A549 (cell line): ENCODE results near the gene TTC21A. TPM values are rescaled to one million over a fixed set of nuclear protein-coding genes. Genes with fewer than 3 reads are reported as not detected.

Experiments used
- ATAC-seq, 2 experiments: fragments of 200-7000 bp in 1 of 2; fragments of >200 bp in 1 of 2; cut with Nextera tagmentation in 1 of 2; cut with Tn5 transposase in 1 of 2; 3 replicates each; pipeline versions ENCODE4 v1.8.0 to v1.9.1; 2018 to 2020; ENCODE audit warnings: mild to moderate bottlenecking in 1 of 2, moderate library complexity in 1 of 2
- CTCF ChIA-PET: fragments of 300-600 bp; sonication (Branson Sonifier 250); formaldehyde crosslinking; extraction: SDS; loops from one replicate; lab custom pipeline; 2021; ENCODE audit warnings: antibody characterized with exemption, inconsistent platforms; lab: Yijun Ruan, JAX
- POLR2A ChIA-PET: fragments of 350-600 bp; formaldehyde crosslinking; extraction: SDS; loops from one replicate; lab custom pipeline; 2021; ENCODE audit warnings: antibody characterized with exemption, inconsistent platforms; lab: Yijun Ruan, JAX
- DNase-seq, 2 experiments: peaks; one replicate each; pipeline versions ENCODE4 v3.0.0 to v3.0.0-alpha.2; 2011 to 2016; ENCODE audit warnings: low read depth in 1 of 2, low spot score in 1 of 2
- FAIRE-seq: peaks from 2 replicates; lab custom pipeline; 2011; peaks lifted over from hg19 to GRCh38; lab: Jason Lieb, UNC
- H3K27ac ChIP-seq, 2 experiments: fragments of >200 bp; sonication (Bioruptor Twin); formaldehyde crosslinking; 3 replicates each; pipeline ENCODE4 v1.5.1; 2016 to 2017
- H3K4me1 ChIP-seq: fragments of >200 bp; sonication (Bioruptor Twin); formaldehyde crosslinking; 3 replicates; pipeline ENCODE4 v1.6.1; 2016
- H3K4me2 ChIP-seq: fragments of >200 bp; sonication (Bioruptor Twin); formaldehyde crosslinking; 3 replicates; pipeline ENCODE4 v1.6.1; 2016
- H3K4me3 ChIP-seq: fragments of >200 bp; sonication (Bioruptor Twin); formaldehyde crosslinking; 3 replicates; pipeline ENCODE4 v1.5.1; 2016
- H3K9me3 ChIP-seq: fragments of >200 bp; sonication (Bioruptor Twin); formaldehyde crosslinking; 3 replicates; pipeline ENCODE4 v1.6.1; 2016
- BHLHE40 ChIP-seq: IDR thresholded peaks from 2 replicates; pipeline ENCODE4 v1.6.1; 2012; ENCODE audit warnings: low read depth, low read length, inconsistent platforms
- CBX2 ChIP-seq: fragments of 200-600 bp; sonication (generic); IDR thresholded peaks from 2 replicates; pipeline ENCODE4 v1.6.1; 2016; ENCODE audit warnings: low read depth, mild to moderate bottlenecking, borderline replicate concordance
- CHD2 ChIP-seq: fragments of 150-350 bp; IDR thresholded peaks from 2 replicates; pipeline ENCODE4 v1.6.1; 2014; ENCODE audit warnings: low read length; ENCODE audit not compliant: partially characterized antibody
- EHMT2 ChIP-seq: fragments of 200-600 bp; sonication (generic); IDR thresholded peaks from 2 replicates; pipeline ENCODE4 v1.6.1; 2016; ENCODE audit warnings: antibody characterized with exemption, low read depth, mild to moderate bottlenecking, moderate library complexity
- FOSB ChIP-seq: fragments of 250-450 bp; sonication (Bioruptor Pico); IDR thresholded peaks from 2 replicates; pipeline ENCODE4 v1.5.0; 2020; ENCODE audit warnings: mild to moderate bottlenecking, moderate library complexity
- FOXS1 ChIP-seq: fragments of 250-450 bp; sonication (Bioruptor Pico); IDR thresholded peaks from 2 replicates; pipeline ENCODE4 v1.5.0; 2020; ENCODE audit warnings: mild to moderate bottlenecking, moderate library complexity
- HDAC2 ChIP-seq: fragments of 200-600 bp; sonication (generic); IDR thresholded peaks from 2 replicates; pipeline ENCODE4 v1.6.1; 2016
- HOXA7 ChIP-seq: fragments of 250-450 bp; sonication (Bioruptor Pico); IDR thresholded peaks from 2 replicates; pipeline ENCODE4 v1.5.0; 2020; ENCODE audit warnings: mild to moderate bottlenecking, moderate library complexity
- MYC ChIP-seq: IDR thresholded peaks from 2 replicates; pipeline ENCODE4 v1.6.1; 2012; ENCODE audit warnings: mild to moderate bottlenecking, inconsistent platforms, low read length, improper control_type of control experiment, borderline replicate concordance
- NPAS2 ChIP-seq: fragments of 250-450 bp; sonication (Bioruptor Pico); IDR thresholded peaks from 2 replicates; pipeline ENCODE4 v1.8.0; 2022; ENCODE audit warnings: mild to moderate bottlenecking, moderate library complexity, borderline replicate concordance
- NR3C1 ChIP-seq: fragments of >200 bp; sonication (Bioruptor Twin); formaldehyde crosslinking; IDR thresholded peaks from 3 replicates; pipeline ENCODE4 v1.6.1; 2017
- PHF8 ChIP-seq: fragments of 200-600 bp; sonication (generic); IDR thresholded peaks from 2 replicates; pipeline ENCODE4 v1.6.1; 2016; ENCODE audit warnings: low read depth, mild to moderate bottlenecking, antibody characterized with exemption, moderate library complexity, borderline replicate concordance
- POLR2A ChIP-seq: IDR thresholded peaks from 2 replicates; pipeline ENCODE4 v1.6.1; 2012; ENCODE audit warnings: mild to moderate bottlenecking, low read length
- RAD21 ChIP-seq, 2 experiments: fragments of >200 bp in 1 of 2; sonication (Bioruptor Twin) in 1 of 2; formaldehyde crosslinking in 1 of 2; IDR thresholded peaks in 1 of 2; conservative IDR thresholded peaks in 1 of 2; 2 replicates in 1 of 2; 3 replicates in 1 of 2; pipeline ENCODE4 v1.6.1; 2012 to 2018; ENCODE audit warnings: inconsistent platforms in 1 of 2
- RARB ChIP-seq: fragments of 250-450 bp; sonication (Bioruptor Pico); IDR thresholded peaks from 2 replicates; pipeline ENCODE4 v1.8.0; 2021; ENCODE audit warnings: mild to moderate bottlenecking, moderate library complexity
- RCOR1 ChIP-seq: fragments of 150-350 bp; IDR thresholded peaks from 2 replicates; pipeline ENCODE4 v1.6.1; 2014; ENCODE audit warnings: antibody characterized with exemption, low read length, low read depth
- RNF2 ChIP-seq: fragments of 200-600 bp; sonication (generic); IDR thresholded peaks from 2 replicates; pipeline ENCODE4 v1.6.1; 2016; ENCODE audit warnings: low read depth, mild to moderate bottlenecking, antibody characterized with exemption, moderate library complexity, borderline replicate concordance
- SMC3 ChIP-seq: fragments of >200 bp; sonication (Bioruptor Twin); formaldehyde crosslinking; IDR thresholded peaks from 3 replicates; pipeline ENCODE4 v1.6.1; 2018; ENCODE audit warnings: inconsistent platforms
- ZC3H11A ChIP-seq: fragments of 450-650 bp; IDR thresholded peaks from 2 replicates; pipeline ENCODE4 v1.6.1; 2014; ENCODE audit warnings: antibody characterized with exemption, mild to moderate bottlenecking
- ZNF302 ChIP-seq: fragments of 250-450 bp; sonication (Bioruptor Pico); IDR thresholded peaks from 2 replicates; pipeline ENCODE4 v1.9.0; 2021; ENCODE audit warnings: inconsistent platforms, mild to moderate bottlenecking, moderate library complexity
- ZSCAN20 ChIP-seq: fragments of 250-450 bp; sonication (Bioruptor Pico); IDR thresholded peaks from 2 replicates; pipeline ENCODE4 v1.8.0; 2022; ENCODE audit warnings: mild to moderate bottlenecking, moderate library complexity
- WGBS: methylation state at CpG from one replicate; pipeline ENCODE4 v1.1.6; 2017; ENCODE audit errors: missing lambda C conversion rate; 5-methylcytosine and 5-hydroxymethylcytosine counted together
- polyA plus RNA-seq, 4 experiments: library from polyadenylated mRNA; depleted of rRNA in 3 of 4; stranded (reverse); fragments of >200 nt; fragmentation: RNase III in 1 of 4; extraction: RNeasy Plus Mini Kit Qiagen cat#74134 plus additional on column Dnase treatment in 1 of 4; gene quantifications; 2 replicates in 3 of 4; 3 replicates in 1 of 4; pipeline ENCODE4 v1.2.3, GENCODE V29; 2011 to 2017
- TF ChIP-seq, protein P1 (sequence below): fragments of 250-450 bp; sonication (Bioruptor Pico); IDR thresholded peaks from 2 replicates; pipeline ENCODE4 v1.5.0; 2020; ENCODE audit warnings: low read depth, mild to moderate bottlenecking, moderate library complexity
- TF ChIP-seq, protein P2 (sequence below): fragments of 450-650 bp; IDR thresholded peaks from 2 replicates; pipeline ENCODE4 v1.6.1; 2014; ENCODE audit warnings: antibody characterized with exemption
- TF ChIP-seq, protein P3 (sequence below): fragments of >200 bp; sonication (Bioruptor Twin); formaldehyde crosslinking; IDR thresholded peaks from 2 replicates; pipeline ENCODE4 v1.6.1; 2016
- TF ChIP-seq, protein P4 (sequence below): fragments of 150-350 bp; IDR thresholded peaks from 2 replicates; pipeline ENCODE4 v1.6.1; 2014; ENCODE audit warnings: low read depth, mild to moderate bottlenecking, low read length
- TF ChIP-seq, protein P5 (sequence below): fragments of >200 bp; sonication (Bioruptor Twin); formaldehyde crosslinking; IDR thresholded peaks from 3 replicates; pipeline ENCODE4 v1.6.1; 2016
- TF ChIP-seq, protein P6 (sequence below): fragments of 200-600 bp; sonication (generic); IDR thresholded peaks from 2 replicates; pipeline ENCODE4 v1.6.1; 2016; ENCODE audit warnings: antibody characterized with exemption, mild to moderate bottlenecking, moderate library complexity

Gene TTC21A
- polyA plus RNA-seq, 2 of the 4 experiments (the other 2 are of a cell fraction) = 1.1 to 1.4 TPM

DNA sequence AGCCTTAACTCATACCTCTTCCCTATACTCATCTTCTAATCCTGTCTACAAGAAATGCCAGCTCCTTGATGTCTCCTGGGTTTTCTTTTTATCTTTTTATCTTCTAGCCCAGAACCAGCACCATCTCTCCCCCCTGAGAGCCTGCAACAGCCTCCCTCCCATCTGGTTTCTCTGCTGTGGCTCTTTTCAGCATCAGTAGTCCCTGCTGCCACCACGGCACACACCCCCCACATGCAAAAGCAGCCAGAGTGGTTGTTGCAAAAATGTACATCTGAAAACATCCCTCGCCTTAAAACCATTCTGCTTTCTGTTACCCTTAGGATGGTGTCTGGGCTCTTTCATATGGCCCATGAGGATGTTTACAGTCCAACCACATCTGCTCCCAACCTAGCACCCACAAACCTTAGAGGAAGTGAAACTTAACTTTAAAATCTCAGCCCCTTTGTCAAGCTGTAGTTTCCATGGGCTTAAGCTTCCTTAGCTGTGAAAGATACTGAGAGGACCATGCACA lies 775 bp downstream of the TTC21A start:
- Histone ChIP-seq H3K4me1 (peaks cover 13% of the 10 kb centered on the region; the same call in 2 of the 3 replicates), H3K27ac (peak overlapping the region; percentile 92 to 95; a peak in 5 of 6 replicates), H3K9me3 (no peaks in the 10 kb centered on the region)
- no peak for FAIRE-seq
- WGBS = 64% methylated on average over 2 of the region's 2 CpGs
- no peak for DNase-seq
- no peak for TF ChIP-seq ZSCAN20 (CRISPR knock-in tag)
- TF ChIP-seq CBX2 = no peak
- TF ChIP-seq, protein P1, sequence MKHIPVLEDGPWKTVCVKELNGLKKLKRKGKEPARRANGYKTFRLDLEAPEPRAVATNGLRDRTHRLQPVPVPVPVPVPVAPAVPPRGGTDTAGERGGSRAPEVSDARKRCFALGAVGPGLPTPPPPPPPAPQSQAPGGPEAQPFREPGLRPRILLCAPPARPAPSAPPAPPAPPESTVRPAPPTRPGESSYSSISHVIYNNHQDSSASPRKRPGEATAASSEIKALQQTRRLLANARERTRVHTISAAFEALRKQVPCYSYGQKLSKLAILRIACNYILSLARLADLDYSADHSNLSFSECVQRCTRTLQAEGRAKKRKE (CRISPR knock-in tag) = no peak
- TF ChIP-seq RNF2 = no peak
- no peak for TF ChIP-seq HDAC2
- no peak for TF ChIP-seq RARB (CRISPR knock-in tag)
- no peak for TF ChIP-seq CHD2
- no peak for TF ChIP-seq NR3C1
- TF ChIP-seq, protein P2, sequence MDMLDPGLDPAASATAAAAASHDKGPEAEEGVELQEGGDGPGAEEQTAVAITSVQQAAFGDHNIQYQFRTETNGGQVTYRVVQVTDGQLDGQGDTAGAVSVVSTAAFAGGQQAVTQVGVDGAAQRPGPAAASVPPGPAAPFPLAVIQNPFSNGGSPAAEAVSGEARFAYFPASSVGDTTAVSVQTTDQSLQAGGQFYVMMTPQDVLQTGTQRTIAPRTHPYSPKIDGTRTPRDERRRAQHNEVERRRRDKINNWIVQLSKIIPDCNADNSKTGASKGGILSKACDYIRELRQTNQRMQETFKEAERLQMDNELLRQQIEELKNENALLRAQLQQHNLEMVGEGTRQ = no peak
- TF ChIP-seq PHF8 = no peak
- TF ChIP-seq, protein P3, sequence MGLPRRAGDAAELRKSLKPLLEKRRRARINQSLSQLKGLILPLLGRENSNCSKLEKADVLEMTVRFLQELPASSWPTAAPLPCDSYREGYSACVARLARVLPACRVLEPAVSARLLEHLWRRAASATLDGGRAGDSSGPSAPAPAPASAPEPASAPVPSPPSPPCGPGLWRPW = no peak
- no peak for TF ChIP-seq FOSB (CRISPR knock-in tag)
- TF ChIP-seq, protein P4, sequence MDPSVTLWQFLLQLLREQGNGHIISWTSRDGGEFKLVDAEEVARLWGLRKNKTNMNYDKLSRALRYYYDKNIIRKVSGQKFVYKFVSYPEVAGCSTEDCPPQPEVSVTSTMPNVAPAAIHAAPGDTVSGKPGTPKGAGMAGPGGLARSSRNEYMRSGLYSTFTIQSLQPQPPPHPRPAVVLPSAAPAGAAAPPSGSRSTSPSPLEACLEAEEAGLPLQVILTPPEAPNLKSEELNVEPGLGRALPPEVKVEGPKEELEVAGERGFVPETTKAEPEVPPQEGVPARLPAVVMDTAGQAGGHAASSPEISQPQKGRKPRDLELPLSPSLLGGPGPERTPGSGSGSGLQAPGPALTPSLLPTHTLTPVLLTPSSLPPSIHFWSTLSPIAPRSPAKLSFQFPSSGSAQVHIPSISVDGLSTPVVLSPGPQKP = no peak
- TF ChIP-seq ZNF302 (CRISPR knock-in tag) = no peak
- no peak for TF ChIP-seq RCOR1
- TF ChIP-seq, all 56 proteins: peak for 0
- no peak for ATAC-seq
- H3K4me2 ChIP-seq = peak overlapping the region; percentile 98
- CTCF ChIA-PET = interaction anchor here (0.7 to 14.1 kb wide), 11 partner anchors 8 to 182 kb away, joined by 3 to 164 read pairs (median 3); no protein-coding TSS in a partner anchor
- H3K4me3 ChIP-seq = peak overlapping the region; percentile 83
- POLR2A ChIA-PET = interaction anchor here (0.6 to 1.4 kb wide), 5 partner anchors 18 to 180 kb away, joined by 3 to 8 read pairs (median 4); no protein-coding TSS in a partner anchor

DNA sequence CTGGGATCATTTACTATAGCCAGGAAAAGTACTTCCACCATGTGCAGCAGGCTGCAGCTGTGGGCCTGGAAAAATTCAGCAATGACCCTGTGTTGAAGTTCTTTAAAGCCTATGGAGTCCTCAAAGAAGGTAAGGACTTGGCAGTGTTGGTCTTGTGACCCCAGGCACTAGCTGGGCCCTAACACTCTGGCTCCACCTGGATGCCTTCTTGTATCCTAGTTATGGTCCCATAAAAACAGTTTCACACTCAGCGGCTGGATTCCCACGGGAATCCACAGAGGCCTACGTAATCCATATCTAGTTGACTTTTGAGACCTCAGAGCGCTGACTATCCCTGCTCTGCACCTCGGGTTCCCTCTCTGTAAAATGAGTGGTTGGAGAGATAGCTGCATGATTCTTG lies 1.6 kb downstream of the TTC21A start:
- 76% methylated on average over 5 of the region's 5 CpGs for WGBS
- Histone ChIP-seq H3K9me3 (no peaks in the 10 kb centered on the region), H3K4me1 (peaks cover 13% of the 10 kb centered on the region; the same call in 2 of the 3 replicates), H3K27ac (no peak overlapping the region), H3K4me3 (no peak overlapping the region), H3K4me2 (no peak overlapping the region)
- ChIA-PET POLR2A (no interaction called here), CTCF (interaction anchor here (0.7 to 14.1 kb wide), 7 partner anchors 8 to 181 kb away, joined by 3 to 164 read pairs (median 5); no protein-coding TSS in a partner anchor)
- ATAC-seq (no peak), FAIRE-seq (no peak), DNase-seq (no peak)
- TF ChIP-seq, protein P5, sequence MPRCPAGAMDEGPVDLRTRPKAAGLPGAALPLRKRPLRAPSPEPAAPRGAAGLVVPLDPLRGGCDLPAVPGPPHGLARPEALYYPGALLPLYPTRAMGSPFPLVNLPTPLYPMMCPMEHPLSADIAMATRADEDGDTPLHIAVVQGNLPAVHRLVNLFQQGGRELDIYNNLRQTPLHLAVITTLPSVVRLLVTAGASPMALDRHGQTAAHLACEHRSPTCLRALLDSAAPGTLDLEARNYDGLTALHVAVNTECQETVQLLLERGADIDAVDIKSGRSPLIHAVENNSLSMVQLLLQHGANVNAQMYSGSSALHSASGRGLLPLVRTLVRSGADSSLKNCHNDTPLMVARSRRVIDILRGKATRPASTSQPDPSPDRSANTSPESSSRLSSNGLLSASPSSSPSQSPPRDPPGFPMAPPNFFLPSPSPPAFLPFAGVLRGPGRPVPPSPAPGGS = no peak
- TF ChIP-seq MYC = no peak
- TF ChIP-seq EHMT2 = no peak
- TF ChIP-seq FOXS1 (CRISPR knock-in tag) = no peak
- TF ChIP-seq SMC3 = no peak
- TF ChIP-seq POLR2A = no peak
- TF ChIP-seq, protein P6, sequence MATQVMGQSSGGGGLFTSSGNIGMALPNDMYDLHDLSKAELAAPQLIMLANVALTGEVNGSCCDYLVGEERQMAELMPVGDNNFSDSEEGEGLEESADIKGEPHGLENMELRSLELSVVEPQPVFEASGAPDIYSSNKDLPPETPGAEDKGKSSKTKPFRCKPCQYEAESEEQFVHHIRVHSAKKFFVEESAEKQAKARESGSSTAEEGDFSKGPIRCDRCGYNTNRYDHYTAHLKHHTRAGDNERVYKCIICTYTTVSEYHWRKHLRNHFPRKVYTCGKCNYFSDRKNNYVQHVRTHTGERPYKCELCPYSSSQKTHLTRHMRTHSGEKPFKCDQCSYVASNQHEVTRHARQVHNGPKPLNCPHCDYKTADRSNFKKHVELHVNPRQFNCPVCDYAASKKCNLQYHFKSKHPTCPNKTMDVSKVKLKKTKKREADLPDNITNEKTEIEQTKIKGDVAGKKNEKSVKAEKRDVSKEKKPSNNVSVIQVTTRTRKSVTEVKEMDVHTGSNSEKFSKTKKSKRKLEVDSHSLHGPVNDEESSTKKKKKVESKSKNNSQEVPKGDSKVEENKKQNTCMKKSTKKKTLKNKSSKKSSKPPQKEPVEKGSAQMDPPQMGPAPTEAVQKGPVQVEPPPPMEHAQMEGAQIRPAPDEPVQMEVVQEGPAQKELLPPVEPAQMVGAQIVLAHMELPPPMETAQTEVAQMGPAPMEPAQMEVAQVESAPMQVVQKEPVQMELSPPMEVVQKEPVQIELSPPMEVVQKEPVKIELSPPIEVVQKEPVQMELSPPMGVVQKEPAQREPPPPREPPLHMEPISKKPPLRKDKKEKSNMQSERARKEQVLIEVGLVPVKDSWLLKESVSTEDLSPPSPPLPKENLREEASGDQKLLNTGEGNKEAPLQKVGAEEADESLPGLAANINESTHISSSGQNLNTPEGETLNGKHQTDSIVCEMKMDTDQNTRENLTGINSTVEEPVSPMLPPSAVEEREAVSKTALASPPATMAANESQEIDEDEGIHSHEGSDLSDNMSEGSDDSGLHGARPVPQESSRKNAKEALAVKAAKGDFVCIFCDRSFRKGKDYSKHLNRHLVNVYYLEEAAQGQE = no peak
- no peak for TF ChIP-seq ZC3H11A
- no peak for TF ChIP-seq NR3C1
- no peak for TF ChIP-seq HOXA7 (CRISPR knock-in tag)
- TF ChIP-seq RAD21 (conservative IDR thresholded peaks at IDR 0.05 in 1 of 2, IDR thresholded peaks at IDR 0.05 in 1 of 2) = no peak
- TF ChIP-seq NPAS2 (CRISPR knock-in tag) = no peak
- TF ChIP-seq BHLHE40 = no peak
- TF ChIP-seq, protein P1 (CRISPR knock-in tag) = no peak
